Cardiac fibroblast (primary cell): ENCODE results near the gene PPP3CB.

Experiments
- DNase-seq, 2 donors: peaks; one replicate each; pipeline versions ENCODE4 v3.0.0 to v3.0.0-alpha.2; 2010; ENCODE audit warnings: low read depth in 2 of 2
- H3K4me3 ChIP-seq, 2 donors: replicated peaks in 1 of 2; 1 replicate in 1 of 2; 2 replicates in 1 of 2; pipeline ENCODE4 v1.5.1; 2011; ENCODE audit warnings: low read depth in 2 of 2, low read length in 2 of 2, mild to moderate bottlenecking in 2 of 2, moderate library complexity in 1 of 2
- TF ChIP-seq, protein P1 (sequence below): IDR thresholded peaks from one replicate; pipeline ENCODE4 v1.5.1; 2011; ENCODE audit warnings: low read depth, mild to moderate bottlenecking, low read length, inconsistent platforms

The PPP3CB gene

GRCh38 chr10:73432646-73433537 is 62.9 kb downstream of the PPP3CB start:
- no peak for DNase-seq
- TF ChIP-seq, protein P1, sequence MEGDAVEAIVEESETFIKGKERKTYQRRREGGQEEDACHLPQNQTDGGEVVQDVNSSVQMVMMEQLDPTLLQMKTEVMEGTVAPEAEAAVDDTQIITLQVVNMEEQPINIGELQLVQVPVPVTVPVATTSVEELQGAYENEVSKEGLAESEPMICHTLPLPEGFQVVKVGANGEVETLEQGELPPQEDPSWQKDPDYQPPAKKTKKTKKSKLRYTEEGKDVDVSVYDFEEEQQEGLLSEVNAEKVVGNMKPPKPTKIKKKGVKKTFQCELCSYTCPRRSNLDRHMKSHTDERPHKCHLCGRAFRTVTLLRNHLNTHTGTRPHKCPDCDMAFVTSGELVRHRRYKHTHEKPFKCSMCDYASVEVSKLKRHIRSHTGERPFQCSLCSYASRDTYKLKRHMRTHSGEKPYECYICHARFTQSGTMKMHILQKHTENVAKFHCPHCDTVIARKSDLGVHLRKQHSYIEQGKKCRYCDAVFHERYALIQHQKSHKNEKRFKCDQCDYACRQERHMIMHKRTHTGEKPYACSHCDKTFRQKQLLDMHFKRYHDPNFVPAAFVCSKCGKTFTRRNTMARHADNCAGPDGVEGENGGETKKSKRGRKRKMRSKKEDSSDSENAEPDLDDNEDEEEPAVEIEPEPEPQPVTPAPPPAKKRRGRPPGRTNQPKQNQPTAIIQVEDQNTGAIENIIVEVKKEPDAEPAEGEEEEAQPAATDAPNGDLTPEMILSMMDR = no peak
- no peak overlapping the region for H3K4me3 ChIP-seq

- no peak overlapping the region for H3K4me3 ChIP-seq
- TF ChIP-seq, protein P1 = no peak
- no peak for DNase-seq
Observed at GRCh38 chr10:73426318-73426717, 69.5 kb downstream of the PPP3CB start.

DNA sequence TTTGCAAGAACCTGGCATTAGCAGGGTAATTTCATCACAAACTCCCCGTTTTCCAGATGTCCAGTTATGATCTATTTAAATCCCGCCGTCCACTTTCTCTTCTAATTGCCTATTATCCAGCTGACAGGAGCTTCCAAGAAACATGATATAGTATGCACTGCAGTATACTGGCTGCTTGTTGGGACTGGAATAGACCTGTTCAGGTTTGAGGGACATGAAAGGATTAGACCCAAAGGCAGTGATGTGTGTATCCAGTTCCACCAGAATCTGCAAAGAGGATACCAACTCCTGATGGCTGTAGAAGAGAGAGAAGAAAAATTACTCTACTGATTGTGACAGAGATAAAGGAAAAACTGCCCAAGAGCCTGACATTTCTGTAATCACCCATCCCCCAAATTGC is 71.3 kb downstream of the PPP3CB start:
- H3K4me3 ChIP-seq = no peak overlapping the region
- DNase-seq = no peak
- TF ChIP-seq, protein P1 = no peak

DNA sequence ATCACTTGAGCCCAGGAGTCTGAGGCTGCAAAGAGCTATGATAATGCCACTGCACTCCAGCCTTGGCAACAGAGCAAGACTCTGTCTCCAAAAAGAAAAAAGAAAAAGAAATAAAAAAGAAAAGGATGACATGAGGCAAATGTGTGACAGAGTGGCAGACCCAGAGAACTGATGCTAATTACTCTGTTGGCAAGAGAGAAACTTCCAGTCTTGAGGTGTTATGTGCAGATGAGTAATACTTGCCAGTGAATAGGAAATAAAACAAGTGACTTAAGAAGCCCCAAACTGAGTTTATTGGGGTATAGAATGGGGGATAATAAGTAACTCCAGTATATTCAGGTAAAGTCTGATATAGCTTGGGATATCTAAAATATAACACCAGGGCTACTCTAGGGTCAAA is 72.5 kb downstream of the PPP3CB start:
- DNase-seq = no peak
- H3K4me3 ChIP-seq = no peak overlapping the region
- TF ChIP-seq, protein P1 = no peak

GRCh38 chr10:73416571-73416970 is 79.3 kb downstream of the PPP3CB start:
- DNase-seq = no peak
- H3K4me3 ChIP-seq = no peak overlapping the region
- TF ChIP-seq, protein P1 = no peak

DNA sequence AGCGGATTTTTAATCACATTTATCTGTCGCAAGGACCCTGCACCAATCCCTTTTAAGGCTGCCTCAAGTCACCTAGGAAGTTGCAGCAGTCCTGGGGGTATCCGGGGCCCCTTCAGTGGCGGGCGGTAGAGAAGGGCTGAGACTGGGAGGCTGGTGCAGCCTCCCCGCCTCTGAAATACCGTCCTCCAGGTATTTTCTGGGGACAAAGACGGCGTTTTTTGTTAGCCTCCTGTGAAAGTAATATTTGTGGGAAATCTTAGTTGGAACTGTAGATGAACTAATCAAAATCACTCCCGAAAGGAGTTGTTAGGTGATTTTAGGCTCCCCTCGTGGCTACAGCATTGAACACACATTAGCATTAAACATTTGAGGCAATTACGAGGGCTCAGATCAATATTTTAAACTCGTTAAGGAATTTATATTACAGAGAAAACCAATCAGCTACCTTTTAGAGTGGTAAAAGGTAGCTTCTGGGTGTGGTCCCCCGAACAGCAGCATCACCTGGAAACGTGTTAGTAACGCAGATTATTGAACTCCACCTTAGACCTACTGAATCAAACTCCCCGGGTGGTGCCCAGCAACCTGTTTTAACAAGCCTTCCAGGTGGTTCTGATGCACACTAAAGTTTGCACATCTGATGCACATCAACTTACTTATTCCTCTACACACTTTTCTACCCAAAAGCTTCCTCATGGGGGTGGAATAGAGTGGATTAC is 81.4 kb downstream of the PPP3CB start:
- no peak for DNase-seq
- TF ChIP-seq, protein P1 = no peak
- H3K4me3 ChIP-seq = peak overlapping the region; percentile 83 to 94
